Fibroblast of lung (primary cell): ENCODE data around the gene CERS6. TPM values are rescaled to one million over a fixed set of nuclear protein-coding genes. Genes with fewer than 3 reads are reported as not detected.

ENCODE experiments used
- DNase-seq, 2 donors: peaks; one replicate each; pipeline versions ENCODE4 v3.0.0 to v3.0.0-alpha.2; 2010; ENCODE audit warnings: low read depth in 2 of 2
- H2AFZ ChIP-seq: 2 replicates; pipeline ENCODE4 v1.5.1; 2012; ENCODE audit warnings: low read length, control low read depth, inconsistent platforms
- H3K27ac ChIP-seq: 2 replicates; pipeline ENCODE4 v1.5.1; 2011; ENCODE audit warnings: low read length, control low read depth; ENCODE audit not compliant: insufficient read depth
- H3K27me3 ChIP-seq: 2 replicates; pipeline ENCODE4 v1.5.1; 2011; ENCODE audit warnings: mild to moderate bottlenecking, low read length; ENCODE audit not compliant: control insufficient read depth, insufficient read depth
- H3K36me3 ChIP-seq: 2 replicates; pipeline ENCODE4 v1.5.1; 2011; ENCODE audit warnings: low read length; ENCODE audit not compliant: control insufficient read depth, insufficient read depth
- H3K4me1 ChIP-seq: 2 replicates; pipeline ENCODE4 v1.5.1; 2011; ENCODE audit warnings: low read length; ENCODE audit not compliant: control insufficient read depth, insufficient read depth; ENCODE audit errors: extremely low read depth
- H3K4me2 ChIP-seq: 2 replicates; pipeline ENCODE4 v1.5.1; 2011; ENCODE audit warnings: low read length, control low read depth; ENCODE audit not compliant: insufficient read depth; ENCODE audit errors: extremely low read depth
- H3K4me3 ChIP-seq, 4 experiments: fragments of 200-600 bp in 1 of 4; sonication (generic) in 1 of 4; replicated peaks in 1 of 4; 2 replicates each; pipeline ENCODE4 v1.5.1; 2011 to 2016; ENCODE audit warnings: low read length in 4 of 4, low read depth in 3 of 4, mild to moderate bottlenecking in 3 of 4, control low read depth in 2 of 4, inconsistent platforms in 1 of 4, mixed read lengths in 1 of 4; ENCODE audit not compliant: insufficient read depth in 1 of 4; ENCODE audit errors: control extremely low read depth in 1 of 4
- H3K79me2 ChIP-seq: 2 replicates; pipeline ENCODE4 v1.5.1; 2012; ENCODE audit warnings: mild to moderate bottlenecking, low read length, inconsistent platforms; ENCODE audit not compliant: control insufficient read depth, insufficient read depth
- H3K9ac ChIP-seq: 2 replicates; pipeline ENCODE4 v1.5.1; 2011; ENCODE audit warnings: mild to moderate bottlenecking, low read length, control low read depth; ENCODE audit not compliant: insufficient read depth
- H3K9me3 ChIP-seq: 2 replicates; pipeline ENCODE4 v1.5.1; 2012; ENCODE audit warnings: low read depth, low read length; ENCODE audit not compliant: control insufficient read depth, insufficient read depth
- H4K20me1 ChIP-seq: 2 replicates; pipeline ENCODE4 v1.5.1; 2011; ENCODE audit warnings: low read length; ENCODE audit not compliant: control insufficient read depth, insufficient read depth; ENCODE audit errors: extremely low read depth
- EZH2 ChIP-seq: IDR thresholded peaks from 2 replicates; pipeline ENCODE4 v1.5.1; 2012; ENCODE audit warnings: low read length, control low read depth, mild to moderate bottlenecking; ENCODE audit errors: missing control alignments
- polyA plus RNA-seq, 2 donors: library from polyadenylated mRNA; depleted of rRNA in 1 of 2; stranded (reverse) in 1 of 2; unstranded in 1 of 2; fragments of >200 nt; gene quantifications; 2 replicates each; pipeline ENCODE4 v1.2.1, GENCODE V29; 2011 to 2012; ENCODE audit warnings: missing spikeins in 1 of 2
- total RNA-seq: library from RNA; depleted of rRNA; stranded (reverse); fragments of >200 nt; gene quantifications from 2 replicates; pipeline ENCODE4 v1.2.1, GENCODE V29; 2014
- TF ChIP-seq, protein P1 (sequence below), 2 donors: IDR thresholded peaks in 1 of 2; conservative IDR thresholded peaks in 1 of 2; 1 replicate in 1 of 2; 2 replicates in 1 of 2; pipeline ENCODE4 v1.5.1; 2011 to 2012; ENCODE audit warnings: low read length in 2 of 2, control low read depth in 1 of 2, inconsistent platforms in 1 of 2, low read depth in 1 of 2, mild to moderate bottlenecking in 1 of 2

CERS6 gene
- total and polyA plus RNA-seq, 2 donors (not counting 1 experiment from before 2014, with no cell fraction given): 7.2 to 16.5 TPM

DNA sequence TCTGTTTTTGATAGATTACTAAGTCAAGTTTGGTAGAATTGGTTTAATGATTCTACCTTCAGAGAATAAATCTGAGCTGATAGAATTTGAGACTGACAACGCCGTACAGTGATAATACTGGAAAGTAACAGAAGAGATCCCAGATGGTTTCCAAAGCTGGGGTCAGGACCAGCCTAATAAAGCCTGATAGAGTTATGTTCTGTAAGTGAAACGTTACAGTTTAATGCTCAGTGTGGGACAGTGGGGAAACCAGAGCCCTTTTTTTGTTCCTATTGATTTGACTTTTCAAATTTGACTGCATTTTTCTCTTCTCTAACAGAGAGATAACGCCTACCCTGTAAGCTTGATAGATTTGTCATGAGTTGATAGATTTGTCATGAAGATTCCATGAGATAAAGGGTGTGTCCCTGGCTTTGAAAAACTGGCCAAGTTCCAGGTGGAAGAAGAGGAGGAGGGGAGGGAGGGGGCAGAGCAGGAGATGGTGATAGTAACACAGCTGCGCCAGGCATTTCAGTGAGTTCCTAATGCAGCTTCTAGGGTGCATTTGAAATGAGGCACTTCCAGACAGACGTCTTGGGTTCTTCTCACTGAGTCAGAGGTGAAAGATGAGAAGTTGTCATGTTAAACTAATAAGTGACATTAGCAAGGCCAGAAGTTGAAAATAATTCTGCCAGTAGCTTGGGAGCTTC, 65.1 kb downstream of the CERS6 start:
- Histone ChIP-seq H3K9ac (no peak overlapping the region), H3K27me3 (no peaks in the 10 kb centered on the region), H3K4me3 (peak overlapping the region in 1 of 4 experiments; percentile 28), H3K36me3 (no peaks in the 10 kb centered on the region), H3K4me2 (peak overlapping the region; percentile 58), H4K20me1 (no peaks in the 10 kb centered on the region), H2AFZ (no peak overlapping the region), H3K79me2 (no peaks in the 10 kb centered on the region), H3K9me3 (no peaks in the 10 kb centered on the region), H3K4me1 (peaks cover 3% of the 10 kb centered on the region), H3K27ac (no peak overlapping the region)
- TF ChIP-seq, protein P1, sequence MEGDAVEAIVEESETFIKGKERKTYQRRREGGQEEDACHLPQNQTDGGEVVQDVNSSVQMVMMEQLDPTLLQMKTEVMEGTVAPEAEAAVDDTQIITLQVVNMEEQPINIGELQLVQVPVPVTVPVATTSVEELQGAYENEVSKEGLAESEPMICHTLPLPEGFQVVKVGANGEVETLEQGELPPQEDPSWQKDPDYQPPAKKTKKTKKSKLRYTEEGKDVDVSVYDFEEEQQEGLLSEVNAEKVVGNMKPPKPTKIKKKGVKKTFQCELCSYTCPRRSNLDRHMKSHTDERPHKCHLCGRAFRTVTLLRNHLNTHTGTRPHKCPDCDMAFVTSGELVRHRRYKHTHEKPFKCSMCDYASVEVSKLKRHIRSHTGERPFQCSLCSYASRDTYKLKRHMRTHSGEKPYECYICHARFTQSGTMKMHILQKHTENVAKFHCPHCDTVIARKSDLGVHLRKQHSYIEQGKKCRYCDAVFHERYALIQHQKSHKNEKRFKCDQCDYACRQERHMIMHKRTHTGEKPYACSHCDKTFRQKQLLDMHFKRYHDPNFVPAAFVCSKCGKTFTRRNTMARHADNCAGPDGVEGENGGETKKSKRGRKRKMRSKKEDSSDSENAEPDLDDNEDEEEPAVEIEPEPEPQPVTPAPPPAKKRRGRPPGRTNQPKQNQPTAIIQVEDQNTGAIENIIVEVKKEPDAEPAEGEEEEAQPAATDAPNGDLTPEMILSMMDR (conservative IDR thresholded peaks at IDR 0.05 in 1 of 2, IDR thresholded peaks at IDR 0.05 in 1 of 2; ENCODE audit: low read depth in 1 of 2, low read length in 2 of 2): no peak
- TF ChIP-seq EZH2: no peak
- peak; percentile 28 to 56 for DNase-seq

DNA sequence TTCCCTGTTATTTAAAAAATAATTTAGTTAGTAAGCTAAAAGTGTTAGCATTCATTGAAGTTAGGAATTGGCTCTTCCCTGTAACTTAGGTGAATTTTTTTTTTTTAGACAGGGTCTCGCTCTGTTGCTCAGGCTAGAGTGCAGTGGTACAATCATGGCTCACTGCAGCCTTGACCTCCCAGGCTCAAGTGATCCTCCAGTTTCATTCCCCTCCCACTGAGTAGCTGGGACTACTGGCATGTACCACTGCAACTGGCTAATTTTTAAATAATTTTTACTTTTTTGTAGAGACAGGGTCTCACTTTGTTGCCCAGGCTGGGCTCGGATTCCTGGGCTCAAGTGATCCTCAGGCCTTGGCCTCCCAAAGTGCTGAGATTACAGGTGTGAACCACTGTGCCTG, 66.4 kb downstream of the CERS6 start:
- Histone ChIP-seq H3K36me3 (no peaks in the 10 kb centered on the region), H3K4me1 (peaks cover 3% of the 10 kb centered on the region), H3K79me2 (no peaks in the 10 kb centered on the region), H2AFZ (no peak overlapping the region), H3K27ac (no peak overlapping the region), H3K9ac (no peak overlapping the region), H3K9me3 (no peaks in the 10 kb centered on the region), H3K27me3 (no peaks in the 10 kb centered on the region), H3K4me2 (no peak overlapping the region), H4K20me1 (no peaks in the 10 kb centered on the region), H3K4me3 (no peak overlapping the region)
- no peak for DNase-seq
- TF ChIP-seq, protein P1 (conservative IDR thresholded peaks at IDR 0.05 in 1 of 2, IDR thresholded peaks at IDR 0.05 in 1 of 2; ENCODE audit: low read depth in 1 of 2, low read length in 2 of 2): no peak
- TF ChIP-seq EZH2: no peak

DNA sequence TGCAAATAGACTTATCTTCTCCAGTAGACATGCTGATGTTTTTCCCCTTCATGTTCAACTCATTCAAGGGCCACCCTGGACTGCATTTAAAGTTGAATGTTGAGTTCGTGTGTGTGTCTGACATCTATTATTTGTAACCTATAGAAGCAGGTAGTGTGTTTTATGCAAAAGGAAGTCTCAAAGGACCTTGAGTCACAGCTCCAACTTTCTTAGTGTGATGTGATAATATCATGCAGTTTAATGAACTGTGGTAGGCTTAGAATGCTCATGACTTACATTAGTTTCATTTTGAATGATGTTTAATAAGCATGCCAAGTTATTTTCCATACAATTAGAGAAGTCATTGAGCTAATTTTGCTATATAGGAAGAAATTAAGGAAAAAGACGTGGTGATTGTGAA, 67.9 kb downstream of the CERS6 start:
- no peak for DNase-seq
- peaks cover 6% of the 10 kb centered on the region for H3K4me1 ChIP-seq
- no peak overlapping the region for H3K4me2 ChIP-seq
- no peak overlapping the region for H3K4me3 ChIP-seq
- no peaks in the 10 kb centered on the region for H3K79me2 ChIP-seq
- H3K9me3 ChIP-seq: no peaks in the 10 kb centered on the region
- no peaks in the 10 kb centered on the region for H4K20me1 ChIP-seq
- no peak overlapping the region for H2AFZ ChIP-seq
- TF ChIP-seq EZH2: no peak
- TF ChIP-seq, protein P1 (conservative IDR thresholded peaks at IDR 0.05 in 1 of 2, IDR thresholded peaks at IDR 0.05 in 1 of 2; ENCODE audit: low read depth in 1 of 2, low read length in 2 of 2): no peak
- no peak overlapping the region for H3K27ac ChIP-seq
- no peaks in the 10 kb centered on the region for H3K36me3 ChIP-seq
- no peak overlapping the region for H3K9ac ChIP-seq
- no peaks in the 10 kb centered on the region for H3K27me3 ChIP-seq
